HG02678 (cell line): ENCODE data around the gene ZNF544.
"Not testable (repeated sequence)": the region's sequence is repeated elsewhere in the genome, so short reads cannot be mapped to it uniquely, and the experiment has no call there.

ENCODE experiments used
- ATAC-seq: cut with Tn5 transposase; IDR thresholded peaks from one replicate; pipeline ENCODE4 v1.9.1; 2021; ENCODE audit warnings: mild to moderate bottlenecking, moderate library complexity; ENCODE audit not compliant: unreplicated experiment

Gene ZNF544

GRCh38 chr19:58304748-58305064, 76.0 kb downstream of the ZNF544 start:
- no peak for ATAC-seq

- ATAC-seq: peak; percentile 98
These were observed 76.6 kb downstream of the ZNF544 start, which contains the start of gene ERVK3-1 for GRCh38 chr19:58305065-58305931. ERVK3-1 (plus strand) TSS chr19:58305377; CDS start chr19:58312169, 6,792 bp downstream.

GRCh38 chr19:58305932-58306323, 77.2 kb downstream of the ZNF544 start:
- no peak for ATAC-seq

- ATAC-seq: no peak
These were observed 79.0 kb downstream of the ZNF544 start for GRCh38 chr19:58307736-58308135.

- ATAC-seq: not testable (repeated sequence)
These were observed 82.0 kb downstream of the ZNF544 start for GRCh38 chr19:58310685-58311084.

GRCh38 chr19:58311345-58311865, 82.7 kb downstream of the ZNF544 start:
- ATAC-seq: no peak
